PC-3 (cell line): ENCODE measurements around the gene RBKS.

Experiments
- EZH2 ChIP-seq: fragments of 300-600 bp; sonication (generic); IDR thresholded peaks from one replicate; pipeline ENCODE4 v1.6.1; 2017; ENCODE audit warnings: antibody characterized with exemption, mild to moderate bottlenecking, low read length; ENCODE audit not compliant: unreplicated experiment
- TF ChIP-seq, protein P1 (sequence below): fragments of 300-600 bp; sonication (generic); conservative IDR thresholded peaks from 2 replicates; pipeline ENCODE4 v1.5.1; 2017; ENCODE audit warnings: antibody characterized with exemption, low read depth, mild to moderate bottlenecking, low read length

DNA sequence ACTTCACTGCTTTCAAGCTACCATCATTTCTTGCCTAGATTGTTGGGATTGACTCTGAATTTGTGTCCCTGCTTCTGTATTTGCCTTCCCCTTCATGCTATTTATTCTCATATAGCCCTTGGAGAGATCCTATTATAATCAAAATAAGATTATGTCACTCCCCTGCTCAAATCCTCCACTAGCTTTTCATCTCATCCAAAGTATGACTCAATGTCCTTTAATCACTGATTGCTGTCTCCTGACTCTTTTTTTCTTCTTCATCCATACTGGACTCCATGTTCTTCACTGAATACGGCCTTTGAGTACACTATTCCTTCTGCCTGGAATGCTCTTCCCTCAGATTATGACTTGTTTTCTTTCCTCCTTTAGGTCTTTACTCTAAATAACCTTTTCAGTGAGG lies 5.0 kb downstream of the RBKS start:
- TF ChIP-seq, protein P1, sequence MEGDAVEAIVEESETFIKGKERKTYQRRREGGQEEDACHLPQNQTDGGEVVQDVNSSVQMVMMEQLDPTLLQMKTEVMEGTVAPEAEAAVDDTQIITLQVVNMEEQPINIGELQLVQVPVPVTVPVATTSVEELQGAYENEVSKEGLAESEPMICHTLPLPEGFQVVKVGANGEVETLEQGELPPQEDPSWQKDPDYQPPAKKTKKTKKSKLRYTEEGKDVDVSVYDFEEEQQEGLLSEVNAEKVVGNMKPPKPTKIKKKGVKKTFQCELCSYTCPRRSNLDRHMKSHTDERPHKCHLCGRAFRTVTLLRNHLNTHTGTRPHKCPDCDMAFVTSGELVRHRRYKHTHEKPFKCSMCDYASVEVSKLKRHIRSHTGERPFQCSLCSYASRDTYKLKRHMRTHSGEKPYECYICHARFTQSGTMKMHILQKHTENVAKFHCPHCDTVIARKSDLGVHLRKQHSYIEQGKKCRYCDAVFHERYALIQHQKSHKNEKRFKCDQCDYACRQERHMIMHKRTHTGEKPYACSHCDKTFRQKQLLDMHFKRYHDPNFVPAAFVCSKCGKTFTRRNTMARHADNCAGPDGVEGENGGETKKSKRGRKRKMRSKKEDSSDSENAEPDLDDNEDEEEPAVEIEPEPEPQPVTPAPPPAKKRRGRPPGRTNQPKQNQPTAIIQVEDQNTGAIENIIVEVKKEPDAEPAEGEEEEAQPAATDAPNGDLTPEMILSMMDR: no peak
- no peak for TF ChIP-seq EZH2
